GM19351 (cell line): ENCODE measurements around the gene CYB5R3.
A peak's percentile ranks its signal among the peaks of the same experiment; 100 is the strongest.

Source experiments
- ATAC-seq: cut with Tn5 transposase; IDR thresholded peaks from one replicate; pipeline ENCODE4 v1.9.1; 2021; ENCODE audit warnings: mild to moderate bottlenecking, moderate library complexity; ENCODE audit not compliant: unreplicated experiment

The CYB5R3 gene

GRCh38 chr22:42649246-42650099 is at the start of gene CYB5R3:
Gene CYB5R3 (minus strand): TSS chr22:42649392. CDS start chr22:42649315, 77 bp downstream.
- ATAC-seq: peak; percentile 74

GRCh38 chr22:42697542-42698013 is 48.4 kb upstream of the CYB5R3 start:
- no peak for ATAC-seq

GRCh38 chr22:42696331-42696967 is 47.3 kb upstream of the CYB5R3 start:
- no peak for ATAC-seq

DNA sequence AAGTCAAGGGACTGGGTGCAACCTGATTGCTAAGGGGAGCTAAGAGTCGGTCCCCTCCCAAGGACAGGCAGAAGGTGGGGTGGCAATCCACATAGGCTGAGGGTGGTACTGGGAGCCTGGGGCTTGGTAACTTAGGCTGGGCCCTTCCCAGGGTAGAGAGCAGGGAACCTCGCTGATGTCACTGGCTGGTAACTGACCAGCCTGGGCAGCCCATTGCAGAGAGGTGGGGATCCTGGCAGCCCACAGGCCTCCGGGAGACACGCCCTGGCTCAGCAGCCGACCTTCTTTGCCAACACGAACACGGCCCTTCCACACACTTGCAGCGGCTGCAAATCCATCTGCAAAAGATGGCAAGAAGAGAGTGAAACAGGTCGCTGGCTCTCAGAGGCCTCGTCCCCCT is 46.1 kb upstream of the CYB5R3 start:
- ATAC-seq: no peak

GRCh38 chr22:42693763-42694683 is 44.8 kb upstream of the CYB5R3 start:
- no peak for ATAC-seq

DNA sequence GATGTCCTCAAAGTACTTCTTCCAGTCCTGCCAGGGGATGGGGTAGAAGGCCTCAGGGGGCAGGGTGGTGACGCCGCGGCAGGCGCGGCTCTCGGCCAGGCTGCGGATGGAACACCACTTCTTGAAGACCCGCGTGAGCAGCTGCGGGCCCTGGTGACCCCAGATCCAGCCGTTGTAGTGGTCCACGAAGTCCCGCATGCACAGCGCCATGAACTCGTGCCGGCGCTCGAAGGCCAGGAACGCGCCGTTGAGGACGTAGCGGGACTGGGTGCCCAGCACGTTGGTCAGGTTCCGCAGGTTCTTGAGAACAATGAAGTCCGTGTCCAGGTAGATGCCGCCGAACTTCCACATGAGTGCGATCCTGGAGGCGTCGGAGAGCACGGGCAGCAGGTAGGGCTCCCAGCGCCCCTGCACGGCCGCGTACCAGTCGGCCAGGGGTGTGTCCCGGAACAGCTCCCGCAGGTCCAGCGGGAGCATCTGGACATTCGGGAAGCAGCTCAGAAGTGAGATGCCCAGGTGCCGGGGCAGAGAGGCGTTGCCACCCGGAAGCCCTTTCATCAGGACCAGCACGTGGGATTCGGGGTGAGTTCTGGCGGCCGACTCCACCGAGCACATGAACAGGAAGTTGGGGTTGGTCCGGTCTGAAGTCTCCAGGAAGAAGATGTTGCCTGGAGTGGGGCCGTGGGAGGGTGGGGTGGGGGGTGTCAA is 44.0 kb upstream of the CYB5R3 start:
- no peak for ATAC-seq

GRCh38 chr22:42692239-42693054 is 43.3 kb upstream of the CYB5R3 start:
- no peak for ATAC-seq

- no peak for ATAC-seq
Observed at GRCh38 chr22:42691440-42691839, 42.2 kb upstream of the CYB5R3 start.

DNA sequence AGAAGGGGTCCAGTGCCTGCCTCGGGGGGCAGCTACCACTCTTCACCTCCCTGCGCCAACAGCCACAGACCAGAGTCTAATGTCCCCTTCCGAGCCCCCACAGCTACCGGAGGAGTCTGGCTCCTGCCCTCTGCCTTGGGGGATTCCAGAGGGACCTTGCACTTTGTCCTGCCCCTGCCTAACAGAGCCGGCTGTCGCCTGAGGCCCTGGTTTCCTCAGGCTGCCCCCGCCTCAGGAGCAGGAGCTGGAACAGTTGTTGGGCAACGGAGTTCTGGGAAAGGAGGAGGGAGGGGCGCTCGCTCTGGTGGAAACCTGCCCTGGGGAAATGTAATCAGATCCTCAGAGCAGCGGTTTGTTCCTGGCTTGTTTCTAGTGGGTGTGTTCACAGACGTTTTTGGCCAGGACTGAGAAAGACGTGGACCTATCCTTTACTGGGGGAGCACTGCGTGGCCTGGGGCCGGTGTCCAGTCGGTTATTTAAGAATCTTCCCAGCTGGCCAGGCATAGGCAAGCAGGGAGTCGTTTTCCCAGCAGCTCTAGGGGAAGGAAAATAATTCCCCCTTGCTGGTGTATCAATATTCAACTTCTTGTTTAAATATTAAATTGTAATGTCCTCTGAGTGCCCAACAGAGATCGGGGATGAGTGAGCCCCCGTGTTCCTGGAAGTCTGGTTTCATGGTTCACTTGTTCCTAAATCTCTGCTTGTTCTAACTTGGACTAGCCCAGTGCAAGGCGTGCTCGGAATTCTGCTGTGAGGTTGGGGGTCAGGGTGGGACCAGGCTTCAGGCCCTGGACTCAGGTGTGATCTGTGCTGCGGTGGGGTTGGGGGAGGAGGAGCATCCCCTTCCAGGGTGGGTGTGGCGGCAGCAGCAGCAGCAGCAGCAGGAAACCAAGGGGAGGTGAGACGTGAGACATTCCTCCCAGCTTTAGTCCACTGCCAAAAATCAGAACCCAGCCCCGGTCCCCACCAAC is 39.3 kb upstream of the CYB5R3 start:
- no peak for ATAC-seq

GRCh38 chr22:42686756-42687491 is 37.7 kb upstream of the CYB5R3 start:
- ATAC-seq: no peak

GRCh38 chr22:42685941-42686653 is 36.9 kb upstream of the CYB5R3 start:
- ATAC-seq: no peak

- no peak for ATAC-seq
Observed at GRCh38 chr22:42684462-42685195, 35.4 kb upstream of the CYB5R3 start.

DNA sequence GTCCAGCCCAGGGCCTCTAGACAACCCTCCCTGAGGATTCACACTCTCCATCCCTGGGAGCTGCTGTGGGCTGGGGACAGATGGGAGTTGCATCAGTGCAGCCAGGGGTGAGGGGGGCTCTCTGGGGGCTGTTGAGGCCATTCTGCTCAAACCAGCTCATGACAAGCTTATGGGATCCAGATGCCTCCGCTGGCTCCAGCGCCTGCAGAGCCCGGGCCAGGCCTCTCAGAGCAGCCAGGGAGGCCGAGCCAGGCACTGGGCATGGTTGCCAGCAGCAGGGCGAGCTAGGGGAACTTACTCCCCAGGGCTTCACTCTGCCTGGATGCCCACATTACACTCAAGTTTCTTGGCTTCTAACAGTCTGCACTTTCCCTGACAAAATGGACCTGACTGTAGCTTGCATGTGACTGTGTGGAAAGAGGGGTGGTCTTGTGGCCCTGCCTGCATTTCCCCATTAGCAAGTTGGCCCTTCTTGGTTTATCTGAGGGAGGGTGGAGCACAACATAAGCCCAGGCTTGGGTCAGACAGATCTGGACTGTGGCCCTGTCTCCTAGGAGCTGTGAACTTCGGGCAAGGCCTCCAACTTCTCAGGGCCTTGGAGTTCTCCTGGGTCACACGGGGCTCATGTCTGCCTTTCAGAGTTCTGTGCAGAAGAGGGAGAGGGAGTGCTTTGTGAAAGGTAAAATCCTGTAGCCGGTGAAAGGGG is 34.5 kb upstream of the CYB5R3 start:
- ATAC-seq: no peak

GRCh38 chr22:42682113-42682851 is 33.1 kb upstream of the CYB5R3 start:
- ATAC-seq: no peak

DNA sequence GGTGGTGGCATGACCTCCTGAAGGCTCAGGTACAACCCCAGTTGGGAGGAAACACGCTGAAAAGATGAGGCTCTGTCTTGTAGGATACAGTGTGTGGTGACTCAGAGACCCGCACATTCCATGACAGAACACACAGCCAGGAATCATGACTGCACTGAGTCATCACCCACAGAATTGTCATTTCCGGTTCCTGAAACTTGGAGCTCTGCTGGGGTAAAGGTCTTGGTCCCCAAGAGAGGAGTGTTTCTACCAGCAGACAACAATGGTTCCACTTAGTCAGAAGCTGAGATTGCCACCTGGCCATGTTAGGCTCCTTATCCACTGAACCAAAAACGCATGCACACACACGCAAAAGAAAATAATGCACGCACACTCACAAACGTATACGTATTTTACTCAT is 31.5 kb upstream of the CYB5R3 start:
- no peak for ATAC-seq
